GM18909 (cell line): ENCODE measurements around the gene RBM41.

Source experiments
- ATAC-seq: cut with Tn5 transposase; IDR thresholded peaks from one replicate; pipeline ENCODE4 v1.9.1; 2021; ENCODE audit warnings: mild to moderate bottlenecking; ENCODE audit not compliant: unreplicated experiment, poor library complexity

Gene RBM41

DNA sequence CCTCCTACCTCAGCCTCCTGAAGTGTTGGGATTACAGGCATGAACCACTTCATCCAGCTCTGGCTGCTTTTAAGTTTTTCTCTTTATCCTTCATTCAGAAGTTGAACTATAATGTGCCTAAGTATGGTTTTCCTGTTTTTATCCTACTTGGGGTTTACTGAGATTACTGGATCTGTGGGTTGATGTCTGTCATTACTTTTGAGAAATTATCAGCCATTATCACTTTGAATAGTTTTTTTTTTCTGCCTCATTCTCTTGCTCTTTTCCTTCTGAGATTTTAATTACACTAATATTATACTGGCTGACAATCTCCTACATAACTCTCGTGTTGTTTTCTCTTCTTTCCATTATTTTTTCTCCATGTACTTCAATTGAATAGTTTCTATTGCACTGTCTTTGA lies 71.0 kb downstream of the RBM41 start:
- no peak for ATAC-seq

DNA sequence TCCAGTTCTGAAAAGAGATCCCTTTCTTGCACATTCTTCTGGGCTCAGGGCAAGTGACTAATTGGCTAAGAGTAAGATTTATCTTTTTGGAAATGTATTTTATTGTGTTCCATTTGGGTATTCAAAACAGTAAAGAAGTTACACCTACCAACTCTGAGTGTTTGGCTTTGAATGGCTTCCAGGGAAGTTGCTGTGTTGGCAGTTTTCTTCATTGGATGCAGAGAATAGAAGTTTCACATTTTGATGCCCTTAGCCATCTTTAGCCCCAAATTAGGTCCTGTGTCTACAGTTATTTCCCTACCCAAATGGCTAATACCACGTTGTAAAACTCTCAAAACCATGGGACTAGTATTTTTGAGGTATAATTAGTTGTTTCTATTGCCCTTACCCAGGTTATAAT lies 88.9 kb downstream of the RBM41 start:
- no peak for ATAC-seq

DNA sequence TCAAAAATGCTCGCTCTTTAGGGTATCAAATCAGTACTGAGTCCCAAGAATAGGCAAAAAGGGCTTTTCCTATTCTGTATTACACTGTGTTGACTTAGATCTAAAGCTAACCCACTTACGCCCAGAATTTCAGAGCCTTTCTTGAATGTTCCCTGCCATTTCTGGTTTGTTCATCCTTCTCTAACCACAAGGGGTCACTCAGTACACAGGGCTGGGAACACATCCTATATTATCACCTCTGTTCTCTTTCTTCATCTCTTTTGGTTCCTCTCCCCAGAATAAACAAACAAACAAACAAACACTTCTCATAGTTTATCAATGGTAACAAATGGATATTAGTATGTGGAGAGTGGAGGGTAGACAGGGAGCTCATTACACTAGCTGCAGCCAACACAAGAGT lies 93.1 kb downstream of the RBM41 start:
- ATAC-seq = no peak

DNA sequence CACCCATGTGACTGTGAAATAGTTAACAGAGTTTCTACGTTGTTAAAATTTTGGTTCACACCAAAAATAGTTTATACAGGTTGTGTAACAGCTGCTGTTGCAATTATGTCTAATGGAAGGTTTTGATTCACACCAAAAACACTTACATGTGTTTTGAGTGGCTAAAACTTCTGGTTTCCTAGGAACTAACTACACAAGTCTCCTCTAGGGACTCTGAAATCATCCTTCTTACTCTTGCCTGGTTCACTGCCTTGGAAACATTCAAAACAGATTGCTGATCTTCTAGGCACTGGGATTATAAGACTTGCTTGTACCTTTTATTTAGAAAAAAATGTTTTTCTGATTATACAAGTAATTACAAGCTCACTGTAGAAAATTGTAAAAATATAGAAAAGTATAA lies 103.7 kb downstream of the RBM41 start:
- no peak for ATAC-seq
